ENCODE results near the gene TXNL4A.
A peak's percentile ranks its signal among the peaks of the same experiment; 100 is the strongest.

The TXNL4A gene

GRCh38 chr18:79965119-79965902 lies 23.1 kb downstream of the TXNL4A start:
- TF ChIP-seq CTCF (IDR thresholded peaks at IDR 0.05; ENCODE audit: low read depth, low read length, missing control alignments), result no peak
- in situ Hi-C loops (cut with HindIII; ENCODE audit: low sequenced_read_pairs), result no loop called here
- H3K4me3 ChIP-seq (ENCODE audit: low read depth, low read length), result peak overlapping the region; percentile 52
- DNase-seq (ENCODE audit: low read depth), result peak; percentile 32

- in situ Hi-C loops (cut with HindIII; ENCODE audit: low sequenced_read_pairs), result no loop called here
- peak; percentile 16 for TF ChIP-seq CTCF (IDR thresholded peaks at IDR 0.05; ENCODE audit: low read depth, low read length, missing control alignments)
- no peak for DNase-seq (ENCODE audit: low read depth)
- H3K4me3 ChIP-seq (ENCODE audit: low read depth, low read length), result peak within 1 kb of the TSS; percentile 52
Measured at GRCh38 chr18:79964330-79965118, 23.8 kb downstream of the TXNL4A start, which contains the start of gene HSBP1L1. HSBP1L1 (plus strand) TSS chr18:79964643; CDS start chr18:79964736, 93 bp downstream.

DNA sequence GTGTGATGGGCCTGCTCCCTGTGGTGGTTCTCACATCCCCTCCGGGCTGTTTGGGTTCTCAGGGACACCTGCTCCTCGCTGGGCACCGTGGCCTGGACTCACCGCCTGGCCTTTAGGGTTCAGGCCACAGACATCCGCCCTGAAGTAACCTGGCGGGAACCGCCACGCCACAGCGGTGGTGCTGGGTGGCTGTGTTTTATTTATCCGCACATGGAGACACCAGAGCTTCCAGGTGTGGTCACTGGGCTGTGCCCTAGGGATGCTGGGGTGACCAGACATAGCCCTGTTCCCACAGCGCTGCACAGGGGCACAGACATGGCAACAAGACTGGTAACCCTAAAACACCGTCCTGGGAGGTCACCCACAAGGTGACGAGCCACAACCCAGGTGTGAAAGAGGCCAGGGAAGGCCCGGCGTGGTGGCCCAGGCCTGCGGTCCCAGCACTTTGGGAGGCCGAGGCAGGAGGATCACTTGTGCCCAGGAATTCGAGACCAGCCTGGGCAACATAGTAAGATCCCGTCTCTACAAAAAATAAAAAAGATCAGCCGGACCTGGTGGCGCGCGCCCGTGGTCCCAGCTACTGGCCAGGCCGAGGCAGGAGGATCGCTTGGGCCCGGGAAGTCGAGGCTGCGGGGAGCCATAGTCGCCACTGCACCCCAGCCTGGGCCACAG lies 24.6 kb downstream of the TXNL4A start:
- peak overlapping the region; percentile 52 for H3K4me3 ChIP-seq (ENCODE audit: low read depth, low read length)
- no peak for TF ChIP-seq CTCF (IDR thresholded peaks at IDR 0.05; ENCODE audit: low read depth, low read length, missing control alignments)
- in situ Hi-C loops (cut with HindIII; ENCODE audit: low sequenced_read_pairs), result no loop called here
- no peak for DNase-seq (ENCODE audit: low read depth)

GRCh38 chr18:79962835-79963657 lies 25.3 kb downstream of the TXNL4A start:
- TF ChIP-seq CTCF (IDR thresholded peaks at IDR 0.05; ENCODE audit: low read depth, low read length, missing control alignments), result no peak
- in situ Hi-C loops (cut with HindIII; ENCODE audit: low sequenced_read_pairs), result no loop called here
- H3K4me3 ChIP-seq (ENCODE audit: low read depth, low read length), result no peak overlapping the region
- no peak for DNase-seq (ENCODE audit: low read depth)

GRCh38 chr18:79962311-79962710 lies 26.1 kb downstream of the TXNL4A start:
- in situ Hi-C loops (cut with HindIII; ENCODE audit: low sequenced_read_pairs), result no loop called here
- no peak for DNase-seq (ENCODE audit: low read depth)
- no peak overlapping the region for H3K4me3 ChIP-seq (ENCODE audit: low read depth, low read length)
- no peak for TF ChIP-seq CTCF (IDR thresholded peaks at IDR 0.05; ENCODE audit: low read depth, low read length, missing control alignments)
